GM19043 (cell line): Measurements from ENCODE around the gene CLIP1.
A peak's percentile ranks its signal among the peaks of the same experiment; 100 is the strongest.
"Not testable (repeated sequence)": the region's sequence is repeated elsewhere in the genome, so short reads cannot be mapped to it uniquely, and the experiment has no call there.

ENCODE experiments used
- ATAC-seq: cut with Tn5 transposase; IDR thresholded peaks from one replicate; pipeline ENCODE4 v1.9.1; 2021; ENCODE audit warnings: low read depth; ENCODE audit not compliant: unreplicated experiment

The CLIP1 gene

GRCh38 chr12:122421821-122422729 lies at the start of gene CLIP1:
TSS of gene CLIP1 (minus strand) at chr12:122422669. CDS start at chr12:122380452, 42,217 bp downstream.
- ATAC-seq = peak; percentile 44

- ATAC-seq = no peak
These were observed 49.1 kb upstream of the CLIP1 start for GRCh38 chr12:122471324-122472226.

- ATAC-seq = not testable (repeated sequence)
These were observed 48.1 kb upstream of the CLIP1 start for GRCh38 chr12:122470576-122470975.

GRCh38 chr12:122469856-122470255 lies 47.4 kb upstream of the CLIP1 start:
- not testable (repeated sequence) for ATAC-seq

- no peak for ATAC-seq
These were observed 45.5 kb upstream of the CLIP1 start for GRCh38 chr12:122467983-122468382.

- not testable (repeated sequence) for ATAC-seq
These were observed 42.0 kb upstream of the CLIP1 start for GRCh38 chr12:122464317-122465042.

- ATAC-seq = no peak
These were observed 38.2 kb upstream of the CLIP1 start for GRCh38 chr12:122460641-122461040.

- no peak for ATAC-seq
These were observed 37.6 kb upstream of the CLIP1 start for GRCh38 chr12:122460061-122460460.

- no peak for ATAC-seq
These were observed 36.7 kb upstream of the CLIP1 start for GRCh38 chr12:122459211-122459610.

GRCh38 chr12:122458105-122459035 lies 35.9 kb upstream of the CLIP1 start:
- no peak for ATAC-seq

GRCh38 chr12:122457627-122458026 lies 35.2 kb upstream of the CLIP1 start:
- no peak for ATAC-seq

- no peak for ATAC-seq
These were observed 32.3 kb upstream of the CLIP1 start for GRCh38 chr12:122454739-122455138.

GRCh38 chr12:122454250-122454721 lies 31.8 kb upstream of the CLIP1 start:
- ATAC-seq = no peak

- ATAC-seq = no peak
These were observed 30.3 kb upstream of the CLIP1 start for GRCh38 chr12:122452701-122453285.

GRCh38 chr12:122449317-122449716 lies 26.8 kb upstream of the CLIP1 start:
- no peak for ATAC-seq

- not testable (repeated sequence) for ATAC-seq
These were observed 25.4 kb upstream of the CLIP1 start for GRCh38 chr12:122447825-122448224.

- ATAC-seq = not testable (repeated sequence)
These were observed 23.9 kb upstream of the CLIP1 start for GRCh38 chr12:122446390-122446789.

GRCh38 chr12:122444071-122444470 lies 21.6 kb upstream of the CLIP1 start:
- not testable (repeated sequence) for ATAC-seq

GRCh38 chr12:122438822-122439221 lies 16.4 kb upstream of the CLIP1 start:
- ATAC-seq = not testable (repeated sequence)
